Lower leg skin (tissue), 3 donors: ENCODE results near the gene RPS3A.

Experiments used
- POLR2A ChIP-seq, 2 donors: fragments of 450-650 bp; IDR thresholded peaks; one replicate each; pipeline ENCODE4 v1.6.1; 2016 to 2017; ENCODE audit warnings: antibody characterized with exemption in 2 of 2, mild to moderate bottlenecking in 1 of 2, moderate library complexity in 1 of 2
- TF ChIP-seq, protein P1 (sequence below), 3 donors: fragments of 450-650 bp; IDR thresholded peaks; one replicate each; pipeline ENCODE4 v1.5.1; 2016; ENCODE audit warnings: antibody characterized with exemption in 3 of 3, mild to moderate bottlenecking in 3 of 3, moderate library complexity in 2 of 3

DNA sequence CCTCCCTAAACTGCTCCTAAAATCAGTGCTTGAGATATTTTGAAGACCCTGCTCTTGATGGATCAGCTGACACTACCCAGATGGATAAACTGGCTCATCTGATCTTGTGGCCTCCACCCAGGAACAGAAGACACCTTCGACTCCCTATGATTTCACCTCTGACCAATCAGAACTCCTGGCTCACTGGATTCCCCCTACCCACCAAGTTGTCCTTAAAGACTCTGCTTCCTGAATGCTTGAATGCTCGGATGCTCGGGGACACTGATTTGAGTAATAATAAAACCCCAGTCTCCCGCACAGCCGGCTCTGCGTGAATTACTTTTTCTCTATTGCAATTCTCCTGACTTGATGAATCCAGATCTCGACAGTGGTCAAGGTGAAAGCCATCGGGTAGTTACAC lies 12.0 kb upstream of the RPS3A start:
- TF ChIP-seq, protein P1, sequence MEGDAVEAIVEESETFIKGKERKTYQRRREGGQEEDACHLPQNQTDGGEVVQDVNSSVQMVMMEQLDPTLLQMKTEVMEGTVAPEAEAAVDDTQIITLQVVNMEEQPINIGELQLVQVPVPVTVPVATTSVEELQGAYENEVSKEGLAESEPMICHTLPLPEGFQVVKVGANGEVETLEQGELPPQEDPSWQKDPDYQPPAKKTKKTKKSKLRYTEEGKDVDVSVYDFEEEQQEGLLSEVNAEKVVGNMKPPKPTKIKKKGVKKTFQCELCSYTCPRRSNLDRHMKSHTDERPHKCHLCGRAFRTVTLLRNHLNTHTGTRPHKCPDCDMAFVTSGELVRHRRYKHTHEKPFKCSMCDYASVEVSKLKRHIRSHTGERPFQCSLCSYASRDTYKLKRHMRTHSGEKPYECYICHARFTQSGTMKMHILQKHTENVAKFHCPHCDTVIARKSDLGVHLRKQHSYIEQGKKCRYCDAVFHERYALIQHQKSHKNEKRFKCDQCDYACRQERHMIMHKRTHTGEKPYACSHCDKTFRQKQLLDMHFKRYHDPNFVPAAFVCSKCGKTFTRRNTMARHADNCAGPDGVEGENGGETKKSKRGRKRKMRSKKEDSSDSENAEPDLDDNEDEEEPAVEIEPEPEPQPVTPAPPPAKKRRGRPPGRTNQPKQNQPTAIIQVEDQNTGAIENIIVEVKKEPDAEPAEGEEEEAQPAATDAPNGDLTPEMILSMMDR (IDR thresholded peaks at IDR 0.05): no peak
- no peak for TF ChIP-seq POLR2A (IDR thresholded peaks at IDR 0.05)
